SK-N-MC (cell line): ENCODE results near the gene ELOVL1.

Source experiments
- DNase-seq: peaks from one replicate; pipeline ENCODE4 v3.0.0-alpha.2; 2011; ENCODE audit warnings: low read depth, low spot score
- H3K27ac ChIP-seq: fragments of 200-600 bp; sonication (generic); 2 replicates; pipeline ENCODE4 v1.5.1; 2016; ENCODE audit warnings: mixed run types
- H3K36me3 ChIP-seq: fragments of 200-600 bp; sonication (generic); 2 replicates; pipeline ENCODE4 v1.6.1; 2017; ENCODE audit warnings: antibody characterized with exemption, low read length, mixed read lengths; ENCODE audit not compliant: insufficient read depth
- H3K4me3 ChIP-seq: fragments of 200-600 bp; sonication (generic); 2 replicates; pipeline ENCODE4 v1.5.1; 2016
- H3K9ac ChIP-seq: fragments of 200-600 bp; sonication (generic); 2 replicates; pipeline ENCODE4 v1.8.0; 2017; ENCODE audit warnings: mixed run types, mixed read lengths; ENCODE audit not compliant: insufficient read length
- H3K9me3 ChIP-seq: fragments of 200-600 bp; sonication (generic); 2 replicates; pipeline ENCODE4 v1.6.1; 2017; ENCODE audit warnings: low read depth, mild to moderate bottlenecking, antibody characterized with exemption, low read length, moderate library complexity, mixed read lengths
- EZH2 ChIP-seq: fragments of 200-600 bp; sonication (generic); IDR thresholded peaks from one replicate; pipeline ENCODE4 v1.6.1; 2017; ENCODE audit warnings: antibody characterized with exemption
- FOXP2 ChIP-seq: optimal IDR thresholded peaks from 2 replicates; pipeline ENCODE3; 2011; ENCODE audit warnings: mild to moderate bottlenecking, moderate library complexity; ENCODE audit not compliant: insufficient read depth; ENCODE audit errors: extremely low read length, control extremely low read depth
- POLR2AphosphoS5 ChIP-seq: IDR thresholded peaks from 2 replicates; pipeline ENCODE4 v1.6.1; 2012; ENCODE audit warnings: mild to moderate bottlenecking, low read depth, low read length, borderline replicate concordance

Gene ELOVL1

GRCh38 chr1:43365678-43366077, 2.1 kb downstream of the ELOVL1 start:
- DNase-seq: no peak
- no peak overlapping the region for H3K4me3 ChIP-seq
- TF ChIP-seq POLR2AphosphoS5 (no peak), EZH2 (no peak), FOXP2 (no peak)
- peaks cover 43% of the 10 kb centered on the region for H3K36me3 ChIP-seq
- no peak overlapping the region for H3K9ac ChIP-seq
- H3K9me3 ChIP-seq: no peaks in the 10 kb centered on the region
- 0 out of 2 replicates have a peak overlapping the region, but pooled peaks have one; percentile 35 for H3K27ac ChIP-seq

GRCh38 chr1:43363935-43364525, 3.8 kb downstream of the ELOVL1 start:
- Histone ChIP-seq H3K36me3 (peaks cover 57% of the 10 kb centered on the region), H3K27ac (no peak overlapping the region)

GRCh38 chr1:43363283-43363934, 4.4 kb downstream of the ELOVL1 start:
- peaks cover 57% of the 10 kb centered on the region for H3K36me3 ChIP-seq
- no peak overlapping the region for H3K9ac ChIP-seq
- no peak for TF ChIP-seq FOXP2
- no peak for TF ChIP-seq EZH2
- TF ChIP-seq POLR2AphosphoS5: peak; percentile 56; the same call in 1 of the 2 replicates
- peak overlapping the region; percentile 36; the same call in 1 of the 2 replicates for H3K27ac ChIP-seq
- H3K9me3 ChIP-seq: no peaks in the 10 kb centered on the region
- no peak overlapping the region for H3K4me3 ChIP-seq
- DNase-seq: no peak

More at GRCh38 chr1:43363935-43364525, 3.8 kb downstream of the ELOVL1 start:
- DNase-seq: no peak
- Histone ChIP-seq H3K4me3 (no peak overlapping the region), H3K9me3 (no peaks in the 10 kb centered on the region), H3K9ac (no peak overlapping the region)
- TF ChIP-seq EZH2 (no peak), POLR2AphosphoS5 (no peak), FOXP2 (no peak)

- TF ChIP-seq FOXP2: no peak
- TF ChIP-seq EZH2: no peak
- no peak for TF ChIP-seq POLR2AphosphoS5
- Histone ChIP-seq H3K4me3 (peak overlapping the region; percentile 98), H3K9ac (peak overlapping the region; percentile 84), H3K27ac (no peak overlapping the region), H3K9me3 (no peaks in the 10 kb centered on the region), H3K36me3 (peaks cover 57% of the 10 kb centered on the region)
- DNase-seq: no peak
Measured at GRCh38 chr1:43360616-43361015, 7.2 kb downstream of the ELOVL1 start.

- H3K4me3 ChIP-seq: peak overlapping the region; percentile 98
- DNase-seq: no peak
- H3K9me3 ChIP-seq: no peaks in the 10 kb centered on the region
- H3K9ac ChIP-seq: peak overlapping the region; percentile 84
- no peak overlapping the region for H3K27ac ChIP-seq
- no peak for TF ChIP-seq POLR2AphosphoS5
- TF ChIP-seq FOXP2: no peak
- TF ChIP-seq EZH2: no peak
- H3K36me3 ChIP-seq: peaks cover 54% of the 10 kb centered on the region
Measured at GRCh38 chr1:43359696-43360095, 8.1 kb downstream of the ELOVL1 start.

GRCh38 chr1:43358746-43359693, 8.8 kb downstream of the ELOVL1 start, which contains the start of gene CDC20:
CDC20 (plus strand) TSS chr1:43358981; CDS start chr1:43359216, 235 bp downstream.
- DNase-seq: peak; percentile 83
- H3K9ac ChIP-seq: peak within 1 kb of the TSS; percentile 99
- H3K27ac ChIP-seq: peak within 1 kb of the TSS; percentile 92
- no peaks in the 10 kb centered on the region for H3K9me3 ChIP-seq
- H3K4me3 ChIP-seq: peak within 1 kb of the TSS; percentile 98
- TF ChIP-seq FOXP2: no peak
- no peak for TF ChIP-seq EZH2
- TF ChIP-seq POLR2AphosphoS5: peak; percentile 93
- H3K36me3 ChIP-seq: peaks cover 47% of the 10 kb centered on the region

GRCh38 chr1:43358121-43358745, 9.6 kb downstream of the ELOVL1 start:
- peak overlapping the region; percentile 92 for H3K27ac ChIP-seq
- no peaks in the 10 kb centered on the region for H3K9me3 ChIP-seq
- TF ChIP-seq EZH2 (no peak), POLR2AphosphoS5 (peak; percentile 88)
- peak overlapping the region; percentile 99 for H3K9ac ChIP-seq
- H3K4me3 ChIP-seq: peak overlapping the region; percentile 98
- no peak for DNase-seq
- peaks cover 39% of the 10 kb centered on the region for H3K36me3 ChIP-seq
